GM12875 (cell line): ENCODE results near the gene PTPRG.

ENCODE experiments used
- H3K4me3 ChIP-seq: one replicate; pipeline ENCODE4 v1.5.1; 2011; ENCODE audit warnings: low read depth, low read length, control low read depth
- CTCF ChIP-seq: IDR thresholded peaks from 2 replicates; pipeline ENCODE4 v1.5.1; 2011; ENCODE audit warnings: low read depth, mild to moderate bottlenecking, control low read depth, inconsistent platforms, low read length, moderate library complexity, borderline replicate concordance; ENCODE audit not compliant: insufficient read depth

Gene PTPRG

GRCh38 chr3:62188681-62189375 lies 627.5 kb downstream of the PTPRG start:
- H3K4me3 ChIP-seq, result no peak overlapping the region
- TF ChIP-seq CTCF, result peak; percentile 68

GRCh38 chr3:62189376-62189698 lies 628.0 kb downstream of the PTPRG start:
- no peak for TF ChIP-seq CTCF
- H3K4me3 ChIP-seq, result no peak overlapping the region

GRCh38 chr3:62192891-62193290 lies 631.5 kb downstream of the PTPRG start:
- no peak for TF ChIP-seq CTCF

GRCh38 chr3:62193586-62194345 lies 632.4 kb downstream of the PTPRG start:
- H3K4me3 ChIP-seq, result no peak overlapping the region
- TF ChIP-seq CTCF, result no peak

More at GRCh38 chr3:62192891-62193290, 631.5 kb downstream of the PTPRG start:
- no peak overlapping the region for H3K4me3 ChIP-seq

GRCh38 chr3:62197350-62198012 lies 636.1 kb downstream of the PTPRG start:
- TF ChIP-seq CTCF, result no peak
- H3K4me3 ChIP-seq, result no peak overlapping the region

GRCh38 chr3:62199126-62199525 lies 637.8 kb downstream of the PTPRG start:
- no peak overlapping the region for H3K4me3 ChIP-seq
- TF ChIP-seq CTCF, result no peak
